ENCODE measurements around the gene NCOA1. TPM values are rescaled to one million over a fixed set of nuclear protein-coding genes. Genes with fewer than 3 reads are reported as not detected.
"Not testable (repeated sequence)": the region's sequence is repeated elsewhere in the genome, so short reads cannot be mapped to it uniquely, and the experiment has no call there.

Gene NCOA1
- total and polyA plus RNA-seq, 7 experiments from 2014 or later, result 13.2 to 72.8 (median 43.0) TPM

DNA sequence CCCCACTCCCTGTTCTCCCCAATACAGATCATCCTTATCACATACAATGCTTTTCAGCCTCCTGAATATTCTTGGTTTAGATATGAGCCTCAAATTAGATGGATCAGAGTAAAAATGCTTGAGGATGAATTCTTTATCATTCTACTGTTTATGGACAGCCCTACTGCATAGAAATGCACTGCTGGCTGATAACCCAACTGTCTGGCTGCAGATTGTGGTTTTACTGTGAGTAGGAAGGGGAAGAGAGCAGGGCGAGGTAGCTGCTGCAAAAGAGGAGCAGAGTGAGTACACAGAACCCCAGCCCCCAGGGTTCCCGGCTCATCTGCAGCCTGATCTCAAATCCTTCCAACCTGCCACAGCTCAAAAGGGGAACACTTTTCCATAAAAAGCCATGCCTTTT, 29.4 kb upstream of the NCOA1 start:
- Histone ChIP-seq H3K4me1 (ENCODE audit: control insufficient read depth in 2 of 2, insufficient read depth in 2 of 2, low read length in 2 of 2) (no peaks in the 10 kb centered on the region), H3K27ac (ENCODE audit: low read depth, low read length) (no peak overlapping the region), H3K36me3 (ENCODE audit: control insufficient read depth in 2 of 3, insufficient read depth in 3 of 3, low read length in 3 of 3) (no peaks in the 10 kb centered on the region), H3K27me3 (ENCODE audit: control insufficient read depth in 2 of 2, insufficient read depth in 2 of 2, low read length in 2 of 2) (no peaks in the 10 kb centered on the region), H3K4me3 (ENCODE audit: low read length) (no peak overlapping the region), H3K9me3 (ENCODE audit: control insufficient read depth in 2 of 3, low read length in 3 of 3) (no peaks in the 10 kb centered on the region)
- no peak overlapping the region for H3K4me3 Mint-ChIP-seq
- peaks cover 0 to 7% (median 0%) of the 10 kb centered on the region in 7 donors for H3K4me1 Mint-ChIP-seq
- no peak for ATAC-seq
- peaks cover 0 to 13% (median 2%) of the 10 kb centered on the region in 5 donors for H3K27me3 Mint-ChIP-seq
- POLR2A ChIA-PET, result no interaction called here
- DNase-seq, result no peak
- CTCF ChIA-PET, result no interaction called here
- H3K36me3 Mint-ChIP-seq, result no peaks in the 10 kb centered on the region
- intact Hi-C loops (cut with micrococcal nuclease), result no loop called here
- peaks cover 0 to 2% (median 0%) of the 10 kb centered on the region in 11 donors for H3K9me3 Mint-ChIP-seq
- H3K27ac Mint-ChIP-seq, result no peak overlapping the region

DNA sequence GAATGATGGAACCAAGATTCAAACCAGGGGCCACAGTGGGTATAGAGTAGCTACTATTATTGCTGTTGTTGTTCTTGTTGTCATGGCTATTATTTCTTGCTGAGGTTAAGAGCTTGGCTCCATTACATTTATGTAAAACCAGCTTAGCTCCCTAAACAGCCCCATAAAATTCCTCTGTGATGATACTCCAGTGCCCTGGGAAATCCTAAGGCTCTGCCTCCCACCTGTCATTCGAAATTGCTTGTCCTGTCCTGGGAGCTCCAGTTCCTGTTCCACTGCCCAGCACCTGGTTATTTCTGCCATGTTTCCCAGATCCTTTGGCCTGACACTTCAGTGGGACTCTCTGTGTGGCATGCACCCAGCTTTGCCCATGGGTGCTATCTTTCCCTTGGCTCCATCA, 27.8 kb upstream of the NCOA1 start:
- DNase-seq (no peak), ATAC-seq (no peak)
- Histone ChIP-seq H3K4me3 (ENCODE audit: low read length) (no peak overlapping the region), H3K27me3 (ENCODE audit: control insufficient read depth in 2 of 2, insufficient read depth in 2 of 2, low read length in 2 of 2) (no peaks in the 10 kb centered on the region), H3K4me1 (ENCODE audit: control insufficient read depth in 2 of 2, insufficient read depth in 2 of 2, low read length in 2 of 2) (no peaks in the 10 kb centered on the region), H3K9me3 (ENCODE audit: control insufficient read depth in 2 of 3, low read length in 3 of 3) (no peaks in the 10 kb centered on the region), H3K36me3 (ENCODE audit: control insufficient read depth in 2 of 3, insufficient read depth in 3 of 3, low read length in 3 of 3) (no peaks in the 10 kb centered on the region), H3K27ac (ENCODE audit: low read depth, low read length) (no peak overlapping the region)
- Mint-ChIP-seq H3K27me3 (peaks cover 0 to 17% (median 0%) of the 10 kb centered on the region in 5 donors), H3K4me1 (peaks cover 0 to 7% (median 0%) of the 10 kb centered on the region in 7 donors), H3K36me3 (no peaks in the 10 kb centered on the region), H3K27ac (no peak overlapping the region), H3K4me3 (no peak overlapping the region), H3K9me3 (peaks cover 0 to 2% (median 0%) of the 10 kb centered on the region in 11 donors)
- POLR2A ChIA-PET, result no interaction called here
- intact Hi-C loops (cut with micrococcal nuclease), result no loop called here
- CTCF ChIA-PET, result no interaction called here

DNA sequence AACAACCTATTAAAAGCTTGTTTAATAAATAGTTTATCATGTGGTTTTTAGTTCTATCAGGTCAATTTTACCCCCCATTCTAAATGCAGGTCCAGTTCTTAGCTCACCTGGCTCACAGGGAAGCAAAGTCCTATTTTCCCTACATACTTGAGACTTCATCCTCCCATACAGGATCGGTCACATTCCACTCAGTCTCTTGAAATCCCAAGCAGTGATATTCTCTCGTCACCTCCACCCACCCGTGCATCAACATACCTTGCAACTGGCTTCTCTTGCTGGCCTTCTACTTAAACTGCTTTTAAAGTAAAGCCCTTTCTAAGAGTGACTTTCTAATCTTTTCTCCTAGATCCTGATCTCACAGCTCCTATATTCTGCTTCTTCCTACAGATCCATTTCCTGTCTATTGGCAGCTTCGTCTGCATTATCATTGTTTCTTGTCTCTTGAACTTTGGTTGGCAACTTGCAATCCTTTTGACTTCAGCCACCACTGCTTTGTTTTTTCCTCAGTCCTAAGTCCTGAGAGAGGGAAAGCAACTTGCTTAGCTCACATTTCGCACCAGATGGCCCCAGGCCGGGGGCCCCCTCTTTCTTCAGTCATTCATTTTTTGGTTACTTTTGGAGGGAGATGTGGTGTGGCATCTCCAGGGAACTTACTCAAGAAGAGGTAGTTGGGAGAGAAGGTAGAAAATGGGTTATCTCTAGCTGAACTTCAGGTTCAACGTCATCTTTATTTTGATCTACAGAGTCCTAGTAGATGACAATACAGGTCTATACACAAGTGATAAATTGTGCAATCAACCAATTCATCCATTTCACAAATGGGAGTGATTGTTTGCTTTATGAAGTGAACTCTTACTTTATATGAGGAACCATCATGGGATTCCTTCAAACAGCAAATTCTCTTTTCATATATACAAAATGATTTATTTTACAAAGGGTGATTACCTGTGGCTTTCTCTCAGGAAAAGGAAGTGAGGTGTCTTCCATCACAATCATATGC, 23.9 kb upstream of the NCOA1 start:
- peaks cover 0 to 4% (median 0%) of the 10 kb centered on the region in 11 donors for H3K9me3 Mint-ChIP-seq
- ChIA-PET POLR2A (no interaction called here), CTCF (no interaction called here)
- Histone ChIP-seq H3K36me3 (ENCODE audit: control insufficient read depth in 2 of 3, insufficient read depth in 3 of 3, low read length in 3 of 3) (no peaks in the 10 kb centered on the region), H3K27ac (ENCODE audit: low read depth, low read length) (no peak overlapping the region), H3K9me3 (ENCODE audit: control insufficient read depth in 2 of 3, low read length in 3 of 3) (no peaks in the 10 kb centered on the region), H3K4me3 (ENCODE audit: low read length) (no peak overlapping the region), H3K27me3 (ENCODE audit: control insufficient read depth in 2 of 2, insufficient read depth in 2 of 2, low read length in 2 of 2) (no peaks in the 10 kb centered on the region), H3K4me1 (ENCODE audit: control insufficient read depth in 2 of 2, insufficient read depth in 2 of 2, low read length in 2 of 2) (no peaks in the 10 kb centered on the region)
- ATAC-seq (no peak), DNase-seq (no peak)
- H3K27ac Mint-ChIP-seq, result no peak overlapping the region
- intact Hi-C loops (cut with micrococcal nuclease), result no loop called here
- no peaks in the 10 kb centered on the region for H3K36me3 Mint-ChIP-seq
- H3K27me3 Mint-ChIP-seq, result peaks cover 0 to 19% (median 0%) of the 10 kb centered on the region in 5 donors
- H3K4me3 Mint-ChIP-seq, result no peak overlapping the region
- H3K4me1 Mint-ChIP-seq, result no peaks in the 10 kb centered on the region

DNA sequence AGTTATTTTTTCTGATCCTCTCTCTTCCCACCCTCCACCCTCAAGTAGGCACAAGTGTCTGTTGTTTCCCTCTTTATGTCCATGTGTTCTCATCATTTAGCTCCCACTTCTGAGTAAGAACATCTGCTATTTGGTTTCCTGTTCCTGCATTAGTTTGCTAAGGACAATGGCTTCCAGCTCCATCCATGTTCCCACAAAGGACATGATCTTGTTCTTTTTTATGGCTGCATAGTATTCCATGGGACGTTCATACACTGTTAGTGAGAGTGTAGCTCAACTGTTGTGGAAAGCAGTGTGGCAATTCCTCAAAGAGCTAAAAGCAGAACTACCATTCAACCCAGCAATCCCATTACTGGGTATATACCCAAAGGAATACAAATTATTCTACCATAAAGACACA, 22.6 kb upstream of the NCOA1 start:
- ATAC-seq, CTCF ChIA-PET: not testable (repeated sequence)

GRCh38 chr2:24469148-24469650, 21.9 kb upstream of the NCOA1 start:
- Histone ChIP-seq H3K4me1 (ENCODE audit: control insufficient read depth in 2 of 2, insufficient read depth in 2 of 2, low read length in 2 of 2) (no peaks in the 10 kb centered on the region), H3K27ac (ENCODE audit: low read depth, low read length) (no peak overlapping the region), H3K4me3 (ENCODE audit: low read length) (no peak overlapping the region), H3K27me3 (ENCODE audit: control insufficient read depth in 2 of 2, insufficient read depth in 2 of 2, low read length in 2 of 2) (no peaks in the 10 kb centered on the region), H3K36me3 (ENCODE audit: control insufficient read depth in 2 of 3, insufficient read depth in 3 of 3, low read length in 3 of 3) (no peaks in the 10 kb centered on the region), H3K9me3 (ENCODE audit: control insufficient read depth in 2 of 3, low read length in 3 of 3) (no peaks in the 10 kb centered on the region)
- ATAC-seq (no peak), DNase-seq (no peak)
- Mint-ChIP-seq H3K4me3 (no peak overlapping the region), H3K9me3 (peaks cover 0 to 4% (median 0%) of the 10 kb centered on the region in 11 donors), H3K27ac (no peak overlapping the region), H3K27me3 (peaks cover 0 to 14% (median 0%) of the 10 kb centered on the region in 5 donors), H3K4me1 (no peaks in the 10 kb centered on the region), H3K36me3 (no peaks in the 10 kb centered on the region)
- intact Hi-C loops (cut with micrococcal nuclease), result no loop called here
- ChIA-PET POLR2A (interaction anchor here (1.1 kb wide), 1 partner anchor 13 kb away, joined by 3 read pairs; no protein-coding TSS in a partner anchor), CTCF (no interaction called here)

More for the DNA sequence above, 22.6 kb upstream of the NCOA1 start:
- H3K36me3 ChIP-seq (ENCODE audit: control insufficient read depth in 2 of 3, insufficient read depth in 3 of 3, low read length in 3 of 3); H3K27ac ChIP-seq (ENCODE audit: low read depth, low read length); DNase-seq; H3K9me3 Mint-ChIP-seq; H3K36me3 Mint-ChIP-seq; H3K9me3 ChIP-seq (ENCODE audit: control insufficient read depth in 2 of 3, low read length in 3 of 3); intact Hi-C loops (cut with micrococcal nuclease); H3K4me1 ChIP-seq (ENCODE audit: control insufficient read depth in 2 of 2, insufficient read depth in 2 of 2, low read length in 2 of 2); H3K4me3 ChIP-seq (ENCODE audit: low read length); H3K4me3 Mint-ChIP-seq; H3K27me3 ChIP-seq (ENCODE audit: control insufficient read depth in 2 of 2, insufficient read depth in 2 of 2, low read length in 2 of 2); H3K4me1 Mint-ChIP-seq: not testable (repeated sequence)
- H3K27me3 Mint-ChIP-seq, result peaks cover 0 to 14% (median 0%) of the 10 kb centered on the region in 5 donors
- POLR2A ChIA-PET, result interaction anchor here (1.1 kb wide), 1 partner anchor 14 kb away, joined by 3 read pairs; no protein-coding TSS in a partner anchor
- H3K27ac Mint-ChIP-seq, result peak overlapping the region in 1 of 9 donors; percentile 42

GRCh38 chr2:24471662-24472061, 19.4 kb upstream of the NCOA1 start:
- peaks cover 0 to 4% (median 0%) of the 10 kb centered on the region in 11 donors for H3K9me3 Mint-ChIP-seq
- H3K36me3 Mint-ChIP-seq, result no peaks in the 10 kb centered on the region
- no peak overlapping the region for H3K4me3 Mint-ChIP-seq
- H3K4me1 Mint-ChIP-seq, result no peaks in the 10 kb centered on the region
- ChIA-PET CTCF (interaction anchor here (0.5 kb wide), 1 partner anchor 948 kb away, joined by 3 read pairs; no protein-coding TSS in a partner anchor), POLR2A (no interaction called here)
- no peaks in the 10 kb centered on the region for H3K9me3 ChIP-seq (ENCODE audit: control insufficient read depth in 2 of 3, low read length in 3 of 3)
- no peaks in the 10 kb centered on the region for H3K27me3 ChIP-seq (ENCODE audit: control insufficient read depth in 2 of 2, insufficient read depth in 2 of 2, low read length in 2 of 2)
- no peaks in the 10 kb centered on the region for H3K36me3 ChIP-seq (ENCODE audit: control insufficient read depth in 2 of 3, insufficient read depth in 3 of 3, low read length in 3 of 3)
- intact Hi-C loops (cut with micrococcal nuclease), result no loop called here
- DNase-seq (peak in 5 of 9 donors; percentile 3 to 32 (median 20)), ATAC-seq (peak; percentile 41)
- H3K27ac ChIP-seq (ENCODE audit: low read depth, low read length), result no peak overlapping the region
- no peaks in the 10 kb centered on the region for H3K4me1 ChIP-seq (ENCODE audit: control insufficient read depth in 2 of 2, insufficient read depth in 2 of 2, low read length in 2 of 2)
- H3K27ac Mint-ChIP-seq, result no peak overlapping the region
- H3K4me3 ChIP-seq (ENCODE audit: low read length), result no peak overlapping the region
- peaks cover 0 to 14% (median 0%) of the 10 kb centered on the region in 5 donors for H3K27me3 Mint-ChIP-seq

All from naive thymus-derived CD4-positive, alpha-beta T cell (primary cell).